H9 (cell line): ENCODE results near the gene C1QBP. TPM values are rescaled to one million over a fixed set of nuclear protein-coding genes. Genes with fewer than 3 reads are reported as not detected.

Experiments used
- DNase-seq: peaks from one replicate; pipeline ENCODE4 v3.0.0-alpha.2; 2017
- H2AFZ ChIP-seq: one replicate; pipeline ENCODE4 v1.6.1; 2013; ENCODE audit warnings: mild to moderate bottlenecking, low read length, control low read depth, moderate library complexity
- H2AK5ac ChIP-seq: 2 replicates; pipeline ENCODE4 v1.6.1; 2013; ENCODE audit warnings: low read length, control low read depth, mixed read lengths; ENCODE audit not compliant: insufficient read length
- H2BK120ac ChIP-seq: one replicate; pipeline ENCODE4 v1.6.1; 2013; ENCODE audit warnings: low read depth, mild to moderate bottlenecking, low read length, control low read depth, inconsistent platforms; ENCODE audit not compliant: poor library complexity, severe bottlenecking
- H2BK12ac ChIP-seq: 2 replicates; pipeline ENCODE4 v1.6.1; 2013; ENCODE audit warnings: low read length, control low read depth, mixed read lengths, low read depth; ENCODE audit not compliant: insufficient read length
- H2BK15ac ChIP-seq: 2 replicates; pipeline ENCODE4 v1.6.1; 2013; ENCODE audit warnings: low read depth, low read length, control low read depth
- H2BK20ac ChIP-seq: one replicate; pipeline ENCODE4 v1.6.1; 2013; ENCODE audit warnings: low read depth, mild to moderate bottlenecking, low read length, control low read depth, inconsistent platforms; ENCODE audit not compliant: poor library complexity, severe bottlenecking
- H2BK5ac ChIP-seq: 2 replicates; pipeline ENCODE4 v1.6.1; 2013; ENCODE audit warnings: low read length, control low read depth, mixed read lengths; ENCODE audit not compliant: insufficient read length
- H3K14ac ChIP-seq: 2 replicates; pipeline ENCODE4 v1.6.1; 2013; ENCODE audit warnings: low read length, control low read depth; ENCODE audit not compliant: insufficient read depth
- H3K18ac ChIP-seq: 2 replicates; pipeline ENCODE4 v1.6.1; 2013; ENCODE audit warnings: low read depth, mild to moderate bottlenecking, mixed read lengths, low read length, control low read depth; ENCODE audit not compliant: insufficient read length
- H3K23ac ChIP-seq: 2 replicates; pipeline ENCODE4 v1.6.1; 2013; ENCODE audit warnings: low read length, control low read depth, mixed read lengths, low read depth; ENCODE audit not compliant: insufficient read length
- H3K23me2 ChIP-seq: 2 replicates; pipeline ENCODE4 v1.6.1; 2013; ENCODE audit warnings: low read depth, mild to moderate bottlenecking, mixed read lengths, low read length, control low read depth; ENCODE audit not compliant: insufficient read length, poor library complexity, severe bottlenecking
- H3K27ac ChIP-seq: 2 replicates; pipeline ENCODE4 v1.5.1; 2013; ENCODE audit warnings: low read length, control low read depth, mixed read lengths, low read depth; ENCODE audit not compliant: insufficient read length
- H3K27me3 ChIP-seq: 2 replicates; pipeline ENCODE4 v1.6.1; 2013; ENCODE audit warnings: low read length, control low read depth, inconsistent platforms; ENCODE audit not compliant: insufficient read depth
- H3K4ac ChIP-seq: 2 replicates; pipeline ENCODE4 v1.6.1; 2013; ENCODE audit warnings: low read depth, mild to moderate bottlenecking, control low read depth, inconsistent platforms, low read length, moderate library complexity
- H3K4me1 ChIP-seq: 2 replicates; pipeline ENCODE4 v1.6.1; 2013; ENCODE audit warnings: low read length, control low read depth, inconsistent platforms; ENCODE audit not compliant: insufficient read depth
- H3K4me2 ChIP-seq: 2 replicates; pipeline ENCODE4 v1.6.1; 2013; ENCODE audit warnings: low read length, control low read depth, mixed read lengths; ENCODE audit not compliant: insufficient read length, insufficient read depth
- H3K56ac ChIP-seq: 2 replicates; pipeline ENCODE4 v1.6.1; 2013; ENCODE audit warnings: low read depth, mild to moderate bottlenecking, mixed read lengths, low read length, control low read depth; ENCODE audit not compliant: insufficient read length
- H3K79me1 ChIP-seq: 2 replicates; pipeline ENCODE4 v1.6.1; 2013; ENCODE audit warnings: low read depth, mild to moderate bottlenecking, moderate library complexity, low read length, control low read depth, inconsistent platforms; ENCODE audit not compliant: insufficient read depth, poor library complexity, severe bottlenecking
- H3K79me2 ChIP-seq: 2 replicates; pipeline ENCODE4 v1.6.1; 2013; ENCODE audit warnings: low read length, control low read depth, inconsistent platforms; ENCODE audit not compliant: insufficient read depth
- H3K9ac ChIP-seq: 2 replicates; pipeline ENCODE4 v1.6.1; 2013; ENCODE audit warnings: low read length, control low read depth, mixed read lengths; ENCODE audit not compliant: insufficient read length; ENCODE audit errors: extremely low read depth
- H3K9me3 ChIP-seq: one replicate; pipeline ENCODE4 v1.6.1; 2013; ENCODE audit warnings: low read depth, low read length, inconsistent platforms; ENCODE audit not compliant: control insufficient read depth
- H3T11ph ChIP-seq: one replicate; pipeline ENCODE4 v1.6.1; 2013; ENCODE audit warnings: mild to moderate bottlenecking, low read length, control low read depth, inconsistent platforms
- H4K20me1 ChIP-seq: one replicate; pipeline ENCODE4 v1.6.1; 2013; ENCODE audit not compliant: control insufficient read depth, insufficient read length, insufficient read depth
- H4K5ac ChIP-seq: 2 replicates; pipeline ENCODE4 v1.6.1; 2013; ENCODE audit warnings: low read depth, mild to moderate bottlenecking, mixed read lengths, low read length, control low read depth; ENCODE audit not compliant: insufficient read length
- H4K8ac ChIP-seq: replicated peaks from 2 replicates; pipeline ENCODE4 v1.6.1; 2013; ENCODE audit warnings: low read length, control low read depth, mixed read lengths, low read depth; ENCODE audit not compliant: insufficient read length
- H4K91ac ChIP-seq: 2 replicates; pipeline ENCODE4 v1.6.1; 2013; ENCODE audit warnings: low read depth, mild to moderate bottlenecking, moderate library complexity, mixed read lengths, low read length, control low read depth; ENCODE audit not compliant: insufficient read length
- H3K27ac Mint-ChIP-seq, 3 experiments: 2 replicates in 2 of 3; 3 replicates in 1 of 3; pipeline ENCODE4 v1.8.0; 2020 to 2021; ENCODE audit warnings: mixed read lengths in 3 of 3, mild to moderate bottlenecking in 1 of 3, moderate library complexity in 1 of 3
- H3K27me3 Mint-ChIP-seq: 2 replicates; pipeline ENCODE4 v1.8.0; 2021; ENCODE audit warnings: low read depth, mild to moderate bottlenecking, moderate library complexity, mixed read lengths
- H3K36me3 Mint-ChIP-seq, 3 experiments: 2 replicates in 2 of 3; 3 replicates in 1 of 3; pipeline ENCODE4 v1.8.0; 2020 to 2021; ENCODE audit warnings: low read depth in 3 of 3, mixed read lengths in 3 of 3; ENCODE audit not compliant: insufficient read depth in 1 of 3
- H3K4me1 Mint-ChIP-seq, 2 experiments: 2 replicates each; pipeline ENCODE4 v1.8.0; 2020; ENCODE audit warnings: mixed read lengths in 2 of 2
- H3K4me3 Mint-ChIP-seq, 2 experiments: 2 replicates in 1 of 2; 3 replicates in 1 of 2; pipeline ENCODE4 v1.8.0; 2020 to 2021; ENCODE audit warnings: mild to moderate bottlenecking in 2 of 2, mixed read lengths in 2 of 2, moderate library complexity in 1 of 2
- H3K9me3 Mint-ChIP-seq, 2 experiments: 2 replicates in 1 of 2; 3 replicates in 1 of 2; pipeline ENCODE4 v1.8.0; 2020; ENCODE audit warnings: mild to moderate bottlenecking in 2 of 2, mixed read lengths in 2 of 2, moderate library complexity in 1 of 2
- CTCF ChIP-seq: fragments of 200-600 bp; sonication (generic); conservative IDR thresholded peaks from 3 replicates; pipeline ENCODE4 v1.8.0; 2021; ENCODE audit warnings: antibody characterized with exemption, mild to moderate bottlenecking
- WGBS: extraction: QIAGEN DNeasy Blood & Tissue Kit; methylation state at CpG from one replicate; pipeline ENCODE4 v1.1.7; 2013; ENCODE audit warnings: missing lambda C conversion rate, low lambda C conversion rate, mixed read lengths; ENCODE audit not compliant: insufficient read length; ENCODE audit errors: extremely low coverage; 5-methylcytosine and 5-hydroxymethylcytosine counted together
- total RNA-seq: library from RNA; stranded (reverse); gene quantifications from 2 replicates; pipeline ENCODE4 v1.2.1, GENCODE V29; 2021

C1QBP gene
- total RNA-seq, 1 experiment from 2014 or later: 390 TPM

GRCh38 chr17:5443728-5444127, 4.8 kb upstream of the C1QBP start:
- Histone ChIP-seq H2BK120ac (no peak overlapping the region), H3K27me3 (no peaks in the 10 kb centered on the region), H3K23ac (no peak overlapping the region), H3K27ac (no peak overlapping the region), H4K91ac (no peak overlapping the region), H4K5ac (no peak overlapping the region), H3T11ph (no peak overlapping the region), H3K4me1 (no peaks in the 10 kb centered on the region), H3K18ac (no peak overlapping the region), H3K4me2 (no peak overlapping the region), H2BK5ac (no peak overlapping the region), H4K20me1 (no peaks in the 10 kb centered on the region), H3K14ac (no peak overlapping the region), H3K9me3 (no peaks in the 10 kb centered on the region), H3K4ac (no peak overlapping the region), H2BK20ac (no peak overlapping the region), H3K23me2 (no peaks in the 10 kb centered on the region), H3K56ac (no peak overlapping the region), H3K79me2 (peaks cover 1% of the 10 kb centered on the region; the same call in 1 of the 2 replicates), H3K79me1 (no peaks in the 10 kb centered on the region), H4K8ac (no peak overlapping the region), H2BK15ac (no peak overlapping the region), H2AK5ac (no peak overlapping the region), H2BK12ac (no peak overlapping the region), H3K9ac (no peak overlapping the region), H2AFZ (no peak overlapping the region)
- WGBS: no CpG with 5 or more reads among the region's 6 CpGs
- Mint-ChIP-seq H3K27me3 (no peaks in the 10 kb centered on the region), H3K4me1 (peaks cover 7 to 11% of the 10 kb centered on the region in 2 experiments), H3K27ac (no peak overlapping the region), H3K4me3 (no peak overlapping the region), H3K36me3 (peaks cover 35 to 64% (median 57%) of the 10 kb centered on the region in 3 experiments; a peak in 6 of 7 replicates), H3K9me3 (no peaks in the 10 kb centered on the region)
- TF ChIP-seq CTCF: no peak
- DNase-seq: no peak
